ENCODE results near the gene RPP25L.

The RPP25L gene

DNA sequence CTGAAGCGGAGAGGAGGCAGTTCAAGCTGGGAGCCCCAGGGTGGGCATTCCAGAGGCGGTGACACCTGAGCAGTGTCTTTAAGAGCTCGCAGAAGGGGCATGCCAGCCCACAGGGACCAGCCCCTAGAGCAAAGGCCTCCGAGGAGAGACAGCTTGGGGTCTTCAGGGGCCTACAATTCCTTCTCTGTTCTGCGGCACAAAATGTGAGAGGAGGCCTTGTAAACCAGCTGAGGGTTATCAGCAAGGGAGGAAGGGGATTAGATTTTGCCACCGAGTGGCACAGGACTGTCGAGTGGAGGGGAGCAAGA, 26.2 kb upstream of the RPP25L start:
- no peak for DNase-seq (ENCODE audit: low spot score)

DNA sequence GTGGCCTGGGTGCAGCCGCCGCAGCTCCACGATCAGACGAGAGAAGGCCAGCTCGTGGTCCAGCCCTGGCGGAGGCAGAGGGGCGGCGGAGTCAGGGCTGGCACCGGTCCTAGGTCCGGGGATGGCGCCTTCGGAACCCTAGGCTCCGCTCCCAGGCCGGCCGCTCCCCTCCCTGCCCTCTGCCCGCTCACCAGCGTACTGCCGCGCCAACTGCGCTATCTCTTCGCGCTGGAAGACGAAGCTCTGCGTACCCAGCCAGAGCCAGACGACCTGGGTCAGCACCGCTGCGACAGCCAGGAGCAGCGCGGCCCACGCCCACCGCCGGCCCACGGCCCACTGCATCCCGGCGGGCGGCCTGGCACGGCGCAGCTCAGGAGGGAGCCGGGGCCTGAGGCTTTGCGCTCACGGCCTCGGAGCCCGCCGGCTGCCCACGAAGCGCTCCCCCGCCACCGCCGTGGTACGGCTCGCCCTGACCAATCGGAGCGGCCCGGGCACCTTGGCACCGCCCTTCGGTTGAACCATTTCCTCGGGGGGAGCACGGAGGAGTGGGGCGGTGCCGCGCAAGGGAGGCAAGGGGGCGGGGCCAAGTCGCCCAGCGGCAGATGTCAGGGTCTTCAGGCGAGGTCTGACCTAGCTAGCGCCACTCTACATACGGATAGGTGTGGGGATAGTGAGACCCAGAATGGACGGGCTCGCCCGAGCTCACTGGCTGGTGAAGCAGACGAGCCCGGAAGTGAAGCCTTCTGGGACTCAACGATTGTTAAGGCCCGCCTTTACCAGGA, 25.6 kb upstream of the RPP25L start, which contains the start of gene SIGMAR1:
TSS of gene SIGMAR1 (minus strand) at position 432 of the 782 bp plus-strand sequence. CDS start at position 342, 90 bp downstream.
- DNase-seq (ENCODE audit: low spot score) = peak; percentile 95

DNA sequence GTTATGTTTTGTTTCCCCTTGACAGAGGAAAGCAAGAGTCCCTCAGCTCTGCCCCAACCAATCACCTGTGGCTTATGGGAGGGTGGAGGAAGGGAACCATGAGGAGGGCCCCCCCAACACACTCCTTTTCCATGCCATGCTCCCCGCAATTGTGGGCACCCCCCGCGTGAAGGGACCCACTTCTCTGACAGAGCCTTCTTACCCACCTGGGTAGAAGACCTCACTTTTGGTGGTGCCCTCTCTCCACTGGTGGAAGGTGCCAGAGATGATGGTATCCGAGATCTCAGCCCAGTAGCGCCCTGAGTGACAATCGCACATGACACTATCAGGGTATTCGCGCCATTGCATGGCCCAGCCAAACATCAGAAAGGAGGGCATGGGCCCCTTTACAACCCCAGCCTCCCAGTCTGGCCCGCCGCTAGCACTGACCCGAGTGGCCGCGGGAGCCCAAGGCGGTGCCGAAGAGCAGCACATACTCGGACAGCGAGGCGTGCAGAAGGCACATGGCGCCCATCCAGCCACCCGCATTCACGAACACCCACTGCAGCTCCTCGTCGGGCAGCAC, 25.0 kb upstream of the RPP25L start:
- no peak for DNase-seq (ENCODE audit: low spot score)

DNA sequence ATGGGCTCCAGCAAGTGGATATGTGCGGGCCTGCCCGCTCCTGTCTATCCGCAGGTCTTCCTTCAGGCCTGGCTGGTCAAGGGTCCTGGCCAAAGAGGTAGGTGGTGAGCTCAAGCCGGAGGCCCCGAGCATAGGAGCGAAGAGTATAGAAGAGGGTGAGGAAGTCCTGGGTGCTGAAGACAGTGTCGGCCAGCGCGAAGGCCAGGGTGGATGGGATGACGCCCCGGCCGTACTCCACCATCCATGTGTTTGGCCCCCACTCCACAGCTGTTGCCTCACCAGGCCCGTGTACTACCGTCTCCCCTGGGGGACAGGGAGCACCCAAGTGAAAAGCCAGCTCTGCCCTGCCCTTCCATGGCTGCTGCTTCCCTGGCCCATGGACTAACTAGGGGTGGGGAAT, 23.7 kb upstream of the RPP25L start:
- no peak for DNase-seq (ENCODE audit: low spot score)

DNA sequence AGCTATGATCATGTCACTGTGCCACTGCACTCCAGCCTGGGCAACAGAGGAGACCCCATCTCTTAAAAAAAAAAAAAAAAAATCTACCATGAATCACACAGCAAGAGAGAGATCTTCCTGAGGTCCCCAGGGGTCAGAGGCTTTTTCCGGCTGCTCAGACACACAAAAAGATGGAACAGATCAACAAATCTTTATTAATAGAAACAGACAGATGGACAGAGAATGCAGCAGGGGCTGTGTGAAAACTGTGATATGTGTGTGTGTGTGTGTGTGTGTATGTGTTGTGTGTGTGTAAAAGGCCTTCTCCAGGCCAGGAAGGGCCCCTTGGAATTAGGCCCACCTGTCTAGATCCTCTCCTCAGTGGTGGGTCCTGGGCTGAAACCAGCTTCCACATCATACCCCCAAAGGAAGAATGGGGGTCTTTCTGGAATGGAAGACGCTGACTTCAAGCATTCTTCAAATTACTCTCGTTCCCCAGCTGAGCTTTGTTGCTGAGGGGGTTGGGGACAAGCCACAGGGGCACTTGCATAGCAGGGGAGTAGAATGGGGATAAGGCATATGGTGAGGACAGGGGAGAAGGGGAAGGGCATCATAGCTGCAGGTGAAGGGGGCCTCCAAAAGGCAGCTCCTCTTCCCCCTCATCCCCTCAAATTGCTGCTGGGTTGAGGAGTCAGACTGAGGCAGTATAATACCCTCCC, 22.8 kb upstream of the RPP25L start:
- DNase-seq (ENCODE audit: low spot score) = no peak

DNA sequence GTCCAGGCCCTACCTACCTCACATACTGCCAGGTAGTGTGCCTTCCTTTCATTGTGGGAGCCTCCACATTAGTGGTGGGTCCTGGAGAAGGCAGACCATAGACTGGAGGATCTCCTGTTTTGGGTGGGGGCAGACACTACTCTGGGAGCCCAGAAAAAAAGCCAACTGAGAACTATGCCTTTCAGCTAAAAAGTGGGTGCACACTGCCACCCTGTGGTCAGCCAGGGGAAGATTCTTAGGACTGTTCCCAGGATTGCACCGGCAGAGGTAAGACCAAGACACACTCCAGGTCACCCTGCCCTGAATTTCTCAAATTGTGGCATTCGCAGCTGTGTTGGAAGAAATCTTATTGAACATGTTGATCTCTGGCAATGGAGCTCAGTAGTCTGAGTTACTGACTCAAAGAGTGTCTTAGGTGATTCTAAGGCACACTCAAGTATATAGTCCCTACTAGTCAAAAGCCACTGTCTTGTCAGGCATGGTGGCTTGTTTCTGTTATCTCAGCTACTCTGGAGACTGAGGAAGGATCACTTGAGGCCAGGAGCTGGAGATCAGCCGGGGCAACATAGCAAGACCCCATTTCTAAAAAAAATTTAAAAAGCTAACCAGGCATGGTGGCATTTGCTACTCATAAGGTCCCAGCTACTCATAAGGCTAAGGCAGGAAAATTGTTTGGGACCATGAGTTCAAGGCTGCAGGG, 22.1 kb upstream of the RPP25L start:
- DNase-seq (ENCODE audit: low spot score) = peak; percentile 74

DNA sequence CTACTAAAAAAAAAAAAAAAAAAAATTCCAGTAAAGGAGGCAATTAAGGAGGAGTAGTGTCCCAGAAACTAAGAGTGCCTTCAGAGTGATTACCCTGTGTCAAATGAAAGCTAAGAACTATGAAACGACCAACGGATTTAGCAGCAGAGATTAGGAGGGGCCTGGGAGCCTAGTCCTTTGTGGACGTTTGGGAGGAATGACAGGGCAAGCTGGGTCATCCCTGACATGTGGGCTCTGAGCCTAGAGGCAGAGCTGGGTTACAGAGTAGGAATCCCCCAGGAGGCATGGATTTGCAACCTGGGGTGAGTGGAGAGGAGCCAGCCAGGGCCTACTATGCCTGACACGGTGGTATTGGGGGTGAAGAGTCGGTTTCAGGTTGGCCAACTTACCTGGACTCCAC, 21.3 kb upstream of the RPP25L start:
- no peak for DNase-seq (ENCODE audit: low spot score)

DNA sequence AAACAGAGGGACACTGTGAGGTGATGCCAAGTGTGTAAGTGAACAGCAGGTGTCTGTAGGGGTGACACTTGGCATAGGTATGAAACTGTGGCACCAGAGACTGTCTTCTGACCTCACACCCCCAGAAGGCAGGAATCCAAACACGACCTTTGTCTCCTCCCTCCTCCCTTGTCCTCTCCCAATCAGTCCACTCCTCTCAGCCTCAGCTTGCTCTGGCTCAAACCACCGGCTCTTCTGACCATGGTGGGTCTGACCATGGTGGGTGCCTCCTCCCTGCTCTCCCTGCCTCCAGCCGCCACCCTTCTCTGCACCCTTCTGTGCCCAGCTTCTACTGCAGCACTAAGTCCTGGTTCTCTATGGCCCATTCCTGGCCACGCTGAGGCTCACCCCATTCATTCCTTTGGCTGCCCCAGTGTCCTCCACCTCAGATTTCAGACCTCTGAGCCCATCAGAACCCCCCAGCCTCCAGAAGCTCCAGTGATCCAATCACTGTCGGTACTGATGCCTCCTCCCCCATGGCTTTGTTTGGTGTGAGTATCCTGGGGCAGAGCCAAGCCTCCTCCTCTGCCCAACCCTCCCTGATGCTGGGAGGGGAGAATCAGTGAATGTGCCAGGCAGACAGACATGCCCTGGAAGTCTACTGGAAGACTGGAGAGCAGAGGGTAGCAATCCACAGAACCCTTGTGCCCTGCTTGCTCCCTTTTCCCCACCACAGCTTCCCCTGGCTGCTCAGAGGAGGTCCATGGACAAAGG, 18.7 kb upstream of the RPP25L start:
- no peak for DNase-seq (ENCODE audit: low spot score)

DNA sequence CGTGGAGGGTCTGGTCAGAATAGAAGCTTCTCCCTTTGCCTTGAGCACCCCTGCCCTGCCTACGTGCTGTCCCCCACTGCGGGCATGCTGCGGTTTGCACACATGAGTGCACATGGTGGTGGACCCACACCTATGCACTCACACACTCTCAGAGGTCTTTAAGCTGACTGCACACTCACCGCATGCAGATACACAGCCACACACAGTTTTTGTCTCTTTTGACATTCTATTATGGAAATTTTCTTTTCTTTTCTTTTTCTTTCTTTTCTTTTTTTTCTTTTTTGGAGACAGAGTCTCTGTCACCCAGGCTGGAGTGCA, 17.6 kb upstream of the RPP25L start:
- no peak for DNase-seq (ENCODE audit: low spot score)

DNA sequence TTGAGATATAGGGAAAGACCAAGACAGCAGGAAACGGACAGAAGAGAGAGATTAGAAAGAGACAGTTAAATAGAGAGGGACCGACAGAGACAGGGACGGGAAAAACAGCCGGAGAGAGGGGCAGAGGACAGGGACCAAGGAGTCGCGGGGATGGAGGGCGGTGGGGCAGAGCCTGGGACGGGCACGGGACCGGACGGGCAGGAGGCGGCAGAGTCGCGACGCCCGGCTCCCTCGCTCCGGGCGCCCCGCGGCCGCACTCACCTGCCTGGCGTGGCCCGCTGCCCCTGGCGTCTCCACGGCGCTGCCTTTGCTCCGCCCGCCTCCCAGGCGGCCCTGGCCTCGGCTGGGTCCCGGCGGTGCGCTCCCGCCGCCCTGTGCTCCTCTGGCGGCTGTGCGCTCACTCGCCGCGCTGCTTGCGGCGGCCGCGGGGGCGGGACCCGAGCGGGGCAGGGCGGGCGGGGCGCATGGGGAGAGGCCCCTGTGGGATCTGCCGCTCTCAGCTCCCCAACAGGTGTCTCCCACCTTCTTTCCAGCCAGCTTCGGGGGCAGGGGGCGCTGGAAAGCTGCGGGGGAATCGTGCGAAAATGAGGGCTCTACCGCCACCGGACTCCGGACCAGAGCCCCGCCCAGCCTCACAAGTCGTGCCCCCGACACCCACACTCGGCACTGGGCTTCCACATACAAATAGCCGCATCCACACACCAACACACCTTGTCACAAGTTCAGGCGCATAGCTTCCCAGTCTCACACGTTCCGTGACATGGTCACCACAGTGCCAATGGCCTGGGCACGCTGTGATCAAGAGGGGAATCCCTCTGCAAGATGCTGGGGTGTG, 17.0 kb upstream of the RPP25L start, which contains the start of gene ARID3C:
TSS of gene ARID3C (minus strand) at position 411 of the 835 bp plus-strand sequence. CDS start 1,052 bp downstream, outside the sequence.
- no peak for DNase-seq (ENCODE audit: low spot score)

DNA sequence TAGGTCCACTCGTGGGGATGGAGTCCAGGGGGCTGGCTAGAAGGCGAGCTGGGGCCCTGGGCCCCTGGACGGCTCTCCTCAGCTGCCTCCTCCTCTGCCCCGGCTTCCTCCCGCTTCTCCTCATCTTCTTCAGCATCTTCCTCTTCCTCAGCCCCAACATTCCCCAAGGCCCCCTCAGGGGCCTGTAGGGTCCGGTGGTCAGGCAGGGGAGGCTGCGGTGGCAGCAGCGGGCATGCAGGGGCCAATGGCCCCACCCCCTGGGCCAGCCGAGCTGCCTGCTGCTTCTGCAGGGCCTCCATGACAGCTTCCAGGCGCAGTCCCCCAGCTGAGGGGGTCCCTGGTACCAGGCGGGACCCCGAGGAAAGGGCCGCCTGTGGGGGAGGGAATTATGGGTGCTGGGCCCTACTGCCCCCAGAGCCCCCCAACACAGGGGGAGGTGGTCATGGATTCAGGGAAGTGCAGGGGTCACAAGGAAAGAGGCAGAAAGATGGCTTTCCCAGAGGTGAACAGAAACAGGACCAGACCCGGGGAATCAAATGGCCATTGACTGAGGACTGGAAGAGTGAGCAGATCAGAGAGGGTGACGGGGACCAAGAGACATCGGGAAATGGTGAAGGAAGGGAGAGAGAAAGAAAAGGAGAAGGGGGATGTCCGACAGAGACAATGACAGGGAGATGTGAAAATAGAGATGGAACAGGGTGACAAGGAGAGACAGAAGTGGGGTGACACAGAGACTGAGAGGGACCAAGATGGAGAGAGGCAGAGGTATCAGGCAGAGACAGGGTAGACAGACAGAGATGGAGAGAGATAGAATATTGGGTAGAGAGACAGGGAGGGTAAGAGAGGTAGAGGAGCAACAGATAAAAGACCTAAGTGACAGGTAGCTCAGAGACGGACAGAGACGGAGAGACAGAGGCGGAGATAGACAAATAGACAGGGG, 16.1 kb upstream of the RPP25L start:
- DNase-seq (ENCODE audit: low spot score) = no peak

DNA sequence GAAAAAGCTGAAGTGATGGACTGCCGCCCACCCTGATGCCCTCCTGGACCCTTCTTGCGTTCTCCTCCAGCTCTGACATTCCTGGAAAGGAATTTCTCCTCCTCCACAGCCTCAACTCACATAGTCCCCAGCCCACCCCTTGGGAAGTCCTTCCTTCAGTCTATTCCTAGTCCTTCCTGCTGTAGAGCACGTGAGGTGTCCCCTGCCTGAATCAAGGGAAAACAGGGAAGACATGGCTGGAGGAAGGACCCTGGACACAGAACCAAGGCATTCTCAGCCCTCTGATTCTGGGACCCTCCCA, 13.2 kb upstream of the RPP25L start:
- DNase-seq (ENCODE audit: low spot score) = no peak

DNA sequence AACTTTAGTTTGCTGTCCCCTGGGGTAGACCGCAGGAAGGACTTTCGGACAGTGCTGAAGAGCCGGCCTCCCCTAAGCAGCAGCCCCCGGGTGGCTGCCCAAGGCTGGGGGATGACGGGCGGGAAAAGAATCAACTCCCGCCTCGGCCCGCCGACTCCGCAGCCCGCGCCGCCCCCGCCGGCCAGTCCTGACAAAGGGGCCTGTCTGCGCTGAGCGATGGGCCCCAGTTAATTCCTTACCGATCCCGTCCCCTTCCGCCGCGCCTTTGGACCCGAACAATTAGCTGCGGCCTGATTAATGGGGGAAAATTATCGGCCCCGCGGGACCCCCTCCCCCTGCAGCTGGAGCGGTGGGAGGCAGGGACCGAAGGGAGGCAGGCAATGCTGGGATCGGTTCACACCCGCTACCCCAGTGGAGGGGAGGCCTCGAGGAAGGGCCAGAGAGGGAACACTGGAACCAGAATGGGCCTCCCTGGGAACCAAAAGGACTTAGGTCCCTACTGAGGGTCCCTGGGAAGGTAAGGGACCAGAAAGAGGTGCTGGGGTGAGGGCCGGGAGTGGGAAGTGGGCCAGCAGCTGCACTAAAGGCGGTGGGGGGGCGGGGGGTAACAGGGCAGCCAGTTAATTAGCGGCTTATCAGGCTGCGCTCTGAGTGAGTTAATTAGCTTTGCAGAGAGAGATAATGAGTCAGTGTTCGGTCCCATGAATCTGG, 12.7 kb upstream of the RPP25L start:
- no peak for DNase-seq (ENCODE audit: low spot score)

DNA sequence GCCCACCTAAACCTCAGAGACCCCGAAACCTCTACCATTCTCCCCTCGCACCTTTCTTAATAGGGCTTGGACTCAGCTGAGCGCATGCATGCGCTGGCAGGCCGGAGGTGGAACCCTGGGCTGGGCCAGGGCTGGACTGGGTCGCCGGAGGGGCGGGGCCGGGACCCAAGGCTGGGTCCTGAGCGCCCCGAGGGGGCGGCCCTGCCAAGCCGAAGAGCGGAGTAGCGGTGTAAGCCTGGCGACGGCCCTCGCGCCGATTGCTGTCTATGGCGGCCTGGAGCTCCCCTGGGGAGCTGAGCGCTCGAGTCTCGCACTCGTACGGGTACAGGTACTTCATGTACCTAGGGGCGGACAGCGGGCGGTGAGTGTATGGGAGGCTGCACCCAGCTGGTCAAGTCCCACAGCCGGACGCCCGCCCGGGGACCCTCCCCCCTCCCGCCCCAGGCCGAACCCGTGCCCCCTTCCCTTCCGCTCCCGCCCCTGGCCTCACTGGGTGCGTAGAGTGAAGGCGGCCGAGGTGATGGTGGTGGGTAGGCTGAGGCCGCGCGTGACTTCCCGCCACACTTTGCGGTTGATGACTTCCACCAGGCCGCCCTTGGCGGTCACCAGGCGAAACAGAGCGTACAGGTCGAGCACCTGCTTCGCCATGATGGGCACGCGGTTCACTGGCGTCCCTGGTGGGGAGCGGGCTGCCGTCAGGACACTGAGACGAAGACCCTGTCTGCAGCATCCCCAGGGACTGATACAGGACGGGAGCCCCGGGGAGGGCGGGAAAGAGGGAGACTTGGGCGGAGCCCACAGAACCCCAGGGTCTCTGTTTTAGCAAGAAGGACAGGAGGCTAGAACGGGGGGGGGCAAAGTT, 11.7 kb upstream of the RPP25L start:
- no peak for DNase-seq (ENCODE audit: low spot score)

DNA sequence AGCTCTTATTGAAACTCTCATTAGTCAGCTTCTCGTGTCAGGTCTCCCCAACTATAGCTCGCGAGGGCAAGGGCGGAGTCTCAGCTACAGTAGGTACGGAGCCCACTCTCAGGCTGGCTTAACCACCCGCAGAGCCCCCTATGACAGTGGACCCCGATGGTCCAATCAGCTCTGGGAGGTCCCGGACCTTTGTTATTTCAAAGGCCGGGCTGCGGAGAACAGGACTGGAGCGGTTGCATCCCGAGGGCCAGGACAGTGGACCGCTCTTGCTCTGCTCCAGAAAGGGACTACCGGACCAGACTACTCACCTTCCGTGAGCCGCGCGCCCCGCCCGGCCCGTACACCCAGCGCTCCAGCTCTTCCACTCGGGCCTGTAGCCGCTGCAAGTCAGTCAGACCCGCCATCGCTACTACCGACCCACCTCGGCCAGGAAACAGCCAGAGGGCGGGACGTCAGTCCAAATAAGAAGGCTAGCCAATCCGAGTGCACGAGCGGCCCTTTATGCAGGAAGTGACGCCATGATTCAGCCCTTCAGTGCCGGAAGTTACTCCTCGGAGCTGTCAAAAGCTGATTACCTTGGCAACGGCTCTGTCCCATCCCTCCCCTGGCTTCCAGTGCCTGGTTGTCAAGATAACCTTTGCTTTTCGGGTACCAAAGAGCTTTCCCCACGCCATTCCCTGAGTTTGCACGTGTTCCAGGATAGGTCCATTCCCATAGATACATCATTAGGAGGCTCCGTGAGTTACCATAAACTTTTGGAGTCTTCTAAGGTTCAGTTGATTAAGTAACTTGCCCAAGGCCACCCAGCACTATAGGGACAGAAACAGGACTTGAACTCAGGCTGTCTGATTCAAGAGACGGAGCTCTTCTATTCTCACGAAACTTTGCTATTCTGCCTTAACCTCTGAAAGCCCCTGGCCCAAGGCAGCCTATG, 8.4 kb upstream of the RPP25L start, which contains the start of gene DCTN3:
TSS of gene DCTN3 (minus strand) at position 435 of the 934 bp plus-strand sequence. CDS start at position 404, 31 bp downstream.
- DNase-seq (ENCODE audit: low spot score) = peak; percentile 95

DNA sequence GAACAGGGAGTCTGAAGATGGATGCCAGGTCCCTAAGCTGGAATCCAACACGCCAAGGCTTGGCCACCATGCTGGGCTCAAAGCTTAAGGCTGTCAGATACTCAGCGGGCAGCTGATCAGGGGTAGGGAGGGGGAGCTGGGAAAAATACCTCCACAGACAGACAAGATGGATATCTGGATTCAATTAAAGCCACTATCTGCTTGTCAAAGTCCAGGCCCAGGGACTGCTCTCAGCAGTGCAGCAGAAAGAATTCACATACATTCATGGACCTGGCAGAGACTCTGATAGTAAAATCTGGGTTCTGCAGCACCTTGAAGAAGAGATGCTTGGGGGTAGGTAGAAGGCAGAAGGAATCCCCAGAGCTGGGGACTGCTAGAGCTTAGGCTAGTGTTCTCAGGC, 3.2 kb upstream of the RPP25L start:
- peak; percentile 81 for DNase-seq (ENCODE audit: low spot score)
